ENCODE data around the gene TACC2. TPM values are rescaled to one million over a fixed set of nuclear protein-coding genes. Genes with fewer than 3 reads are reported as not detected.

Gene TACC2
- total RNA-seq, 4 donors from 2014 or later: 63.1 to 102 (median 74.9) TPM

DNA sequence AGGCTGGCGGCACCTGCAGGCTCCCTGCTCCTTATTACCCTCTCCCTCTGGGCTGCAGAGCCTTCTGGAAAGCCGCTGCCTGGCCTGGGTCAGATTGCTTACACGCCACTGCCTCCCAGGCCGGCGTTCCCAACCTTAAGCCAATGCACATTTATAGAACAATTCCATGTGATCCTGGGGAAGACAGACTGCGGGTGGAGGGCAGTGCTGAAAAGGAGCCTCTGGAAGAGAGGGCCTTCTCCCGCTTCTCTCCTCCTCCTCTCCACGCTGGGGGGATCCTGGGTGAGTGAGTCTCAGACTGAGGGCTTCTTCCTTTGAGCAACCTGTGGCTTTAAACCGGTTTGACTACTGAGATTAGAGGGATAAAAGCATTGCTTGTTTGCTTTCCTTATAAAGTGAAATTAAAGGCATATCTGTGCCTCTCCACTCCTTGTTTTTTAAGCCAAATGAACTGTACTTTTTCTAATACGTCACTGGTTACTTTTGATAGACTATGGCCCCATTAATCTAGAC, 5.5 kb downstream of the TACC2 start:
- ATAC-seq: peak; percentile 74
- peak overlapping the region; percentile 41 to 88 (median 85) for H3K27ac ChIP-seq
- H3K4me3 ChIP-seq: peak overlapping the region; percentile 13 to 31
- 23 to 29% methylated on average over 2 to 5 of the region's 10 CpGs for WGBS, 2 donors (ENCODE audit: low coverage in 1 of 2)
- TF ChIP-seq POLR2A (IDR thresholded peaks at IDR 0.05) (no peak), POLR2AphosphoS5 (IDR thresholded peaks at IDR 0.05) (peak; percentile 70)
- TF ChIP-seq, protein P1, sequence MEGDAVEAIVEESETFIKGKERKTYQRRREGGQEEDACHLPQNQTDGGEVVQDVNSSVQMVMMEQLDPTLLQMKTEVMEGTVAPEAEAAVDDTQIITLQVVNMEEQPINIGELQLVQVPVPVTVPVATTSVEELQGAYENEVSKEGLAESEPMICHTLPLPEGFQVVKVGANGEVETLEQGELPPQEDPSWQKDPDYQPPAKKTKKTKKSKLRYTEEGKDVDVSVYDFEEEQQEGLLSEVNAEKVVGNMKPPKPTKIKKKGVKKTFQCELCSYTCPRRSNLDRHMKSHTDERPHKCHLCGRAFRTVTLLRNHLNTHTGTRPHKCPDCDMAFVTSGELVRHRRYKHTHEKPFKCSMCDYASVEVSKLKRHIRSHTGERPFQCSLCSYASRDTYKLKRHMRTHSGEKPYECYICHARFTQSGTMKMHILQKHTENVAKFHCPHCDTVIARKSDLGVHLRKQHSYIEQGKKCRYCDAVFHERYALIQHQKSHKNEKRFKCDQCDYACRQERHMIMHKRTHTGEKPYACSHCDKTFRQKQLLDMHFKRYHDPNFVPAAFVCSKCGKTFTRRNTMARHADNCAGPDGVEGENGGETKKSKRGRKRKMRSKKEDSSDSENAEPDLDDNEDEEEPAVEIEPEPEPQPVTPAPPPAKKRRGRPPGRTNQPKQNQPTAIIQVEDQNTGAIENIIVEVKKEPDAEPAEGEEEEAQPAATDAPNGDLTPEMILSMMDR (IDR thresholded peaks at IDR 0.05): peak in 1 of 4 experiments; percentile 41
- peaks cover 4 to 61% (median 7%) of the 10 kb centered on the region in 3 donors for H3K4me1 ChIP-seq
- no peaks in the 10 kb centered on the region for H3K9me3 ChIP-seq
- no peaks in the 10 kb centered on the region for H3K27me3 ChIP-seq
- no peaks in the 10 kb centered on the region for H3K36me3 ChIP-seq

DNA sequence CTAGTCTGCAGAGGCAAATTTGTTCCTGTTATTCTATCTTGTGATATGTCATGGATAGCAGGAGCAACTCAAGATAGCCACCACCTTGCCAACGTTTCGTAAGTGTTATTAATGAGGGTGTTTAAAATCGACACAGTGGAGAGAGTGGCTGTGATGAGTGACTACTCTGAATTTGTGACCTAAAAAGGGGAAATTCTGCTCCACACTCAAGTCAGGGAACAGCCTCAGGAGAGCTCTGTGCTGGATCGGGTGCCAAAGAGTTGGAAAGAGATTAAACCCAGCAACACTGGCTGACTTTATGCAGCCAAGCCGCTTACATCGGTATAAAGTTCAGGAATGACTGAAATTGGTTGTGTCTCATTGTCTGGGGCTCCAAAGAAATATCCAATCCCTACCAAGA, 9.5 kb downstream of the TACC2 start:
- H3K9me3 ChIP-seq: peaks cover 0 to 25% (median 0%) of the 10 kb centered on the region in 3 donors
- H3K27ac ChIP-seq: peak overlapping the region; percentile 26 to 88 (median 73)
- peaks cover 4 to 46% (median 4%) of the 10 kb centered on the region in 3 donors for H3K4me1 ChIP-seq
- H3K36me3 ChIP-seq: peaks cover 0 to 13% of the 10 kb centered on the region in 2 donors
- 39 to 46% methylated on average over 2 to 4 of the region's 6 CpGs for WGBS, 2 donors (ENCODE audit: low coverage in 1 of 2)
- TF ChIP-seq EP300 (IDR thresholded peaks at IDR 0.05) (no peak), POLR2A (IDR thresholded peaks at IDR 0.05) (no peak), POLR2AphosphoS5 (IDR thresholded peaks at IDR 0.05) (no peak)
- TF ChIP-seq, protein P1 (IDR thresholded peaks at IDR 0.05): no peak
- no peak overlapping the region for H3K4me3 ChIP-seq
- no peak for ATAC-seq
- no peaks in the 10 kb centered on the region for H3K27me3 ChIP-seq

DNA sequence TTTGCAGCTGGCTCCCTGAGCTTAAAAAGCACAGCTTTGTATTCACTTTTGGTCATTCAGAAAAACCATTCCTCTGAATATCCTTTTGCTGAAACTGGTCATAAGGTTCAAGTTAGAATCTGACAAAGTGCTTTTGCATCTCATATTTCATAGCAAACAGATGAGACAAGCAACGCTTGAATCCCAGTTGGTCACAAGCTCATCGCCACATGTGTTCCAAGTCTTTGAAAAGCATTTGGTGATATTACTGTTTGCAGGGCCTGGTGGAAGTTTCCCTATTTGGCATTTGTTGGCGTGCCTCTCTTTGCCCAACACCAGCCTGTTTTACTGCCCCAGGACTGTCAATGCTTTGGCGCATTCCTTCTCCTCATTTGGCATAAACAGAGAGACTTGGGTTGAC, 10.3 kb downstream of the TACC2 start:
- Histone ChIP-seq H3K36me3 (peaks cover 0 to 13% of the 10 kb centered on the region in 2 donors), H3K27ac (peak overlapping the region in 2 of 4 donors; percentile 85 to 88), H3K9me3 (peaks cover 0 to 29% (median 0%) of the 10 kb centered on the region in 3 donors), H3K4me1 (peaks cover 0 to 38% (median 4%) of the 10 kb centered on the region in 3 donors), H3K4me3 (no peak overlapping the region), H3K27me3 (no peaks in the 10 kb centered on the region)
- TF ChIP-seq, protein P1 (IDR thresholded peaks at IDR 0.05): no peak
- no peak for TF ChIP-seq POLR2A (IDR thresholded peaks at IDR 0.05)
- no peak for TF ChIP-seq EP300 (IDR thresholded peaks at IDR 0.05)
- ATAC-seq: no peak
- WGBS, 2 donors (ENCODE audit: low coverage in 1 of 2): 92 to 100% methylated on average over 1 to 2 of the region's 4 CpGs

DNA sequence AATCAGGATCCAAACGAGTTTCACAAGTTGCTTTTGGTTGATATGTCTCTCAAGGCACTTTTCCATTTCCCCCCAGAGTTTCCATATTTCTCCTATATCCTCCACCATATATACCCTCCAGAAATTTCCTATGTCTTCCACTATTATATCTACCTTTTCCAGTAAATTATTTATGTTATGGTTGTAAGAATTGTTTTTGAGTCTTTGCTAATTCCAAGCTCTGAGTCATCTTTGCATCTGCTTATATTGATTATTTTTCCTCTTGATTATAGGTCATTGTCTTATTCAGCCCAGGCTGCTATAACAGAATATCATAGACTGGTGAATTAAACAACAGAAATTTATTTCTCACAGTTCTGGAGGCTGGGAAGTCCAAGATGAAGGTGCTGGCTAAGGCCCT, 12.7 kb downstream of the TACC2 start:
- H3K36me3 ChIP-seq: peaks cover 0 to 13% of the 10 kb centered on the region in 2 donors
- TF ChIP-seq POLR2A (IDR thresholded peaks at IDR 0.05) (no peak), POLR2AphosphoS5 (IDR thresholded peaks at IDR 0.05) (no peak), EP300 (IDR thresholded peaks at IDR 0.05) (no peak)
- TF ChIP-seq, protein P1 (IDR thresholded peaks at IDR 0.05): no peak
- H3K27ac ChIP-seq: no peak overlapping the region
- ATAC-seq: no peak
- H3K4me3 ChIP-seq: no peak overlapping the region
- H3K27me3 ChIP-seq: no peaks in the 10 kb centered on the region
- WGBS, 2 donors (ENCODE audit: low coverage in 1 of 2): 59 to 78% methylated on average over 1 of the region's 1 CpG
- peaks cover 0 to 29% (median 0%) of the 10 kb centered on the region in 3 donors for H3K9me3 ChIP-seq
- peaks cover 0 to 14% (median 0%) of the 10 kb centered on the region in 3 donors for H3K4me1 ChIP-seq

DNA sequence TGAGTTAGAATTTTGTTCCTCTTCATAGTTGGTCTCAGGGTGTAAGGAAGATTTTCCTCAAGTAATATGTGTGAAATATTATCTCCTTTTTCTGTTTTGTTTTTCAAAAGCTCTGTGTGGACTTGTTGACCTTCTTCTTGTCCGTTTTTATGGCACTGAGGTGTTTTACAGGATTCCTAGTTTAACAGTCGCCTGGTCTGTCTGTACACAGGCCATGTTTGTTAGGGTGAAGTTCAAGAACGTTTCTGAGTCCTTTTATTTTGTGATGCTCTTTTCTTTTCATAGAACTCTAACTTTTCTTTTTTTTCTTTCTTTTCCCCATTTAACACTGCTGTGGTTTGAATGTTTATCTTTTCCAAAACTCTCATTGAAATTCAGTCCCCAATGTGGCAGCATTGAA, 18.5 kb downstream of the TACC2 start:
- H3K9me3 ChIP-seq: peaks cover 0 to 12% (median 0%) of the 10 kb centered on the region in 3 donors
- TF ChIP-seq POLR2AphosphoS5 (IDR thresholded peaks at IDR 0.05): no peak
- no peak for TF ChIP-seq EP300 (IDR thresholded peaks at IDR 0.05)
- TF ChIP-seq, protein P1 (IDR thresholded peaks at IDR 0.05): no peak
- TF ChIP-seq POLR2A (IDR thresholded peaks at IDR 0.05): no peak
- peaks cover 0 to 6% of the 10 kb centered on the region in 2 donors for H3K36me3 ChIP-seq
- H3K4me3 ChIP-seq: no peak overlapping the region
- H3K27ac ChIP-seq: no peak overlapping the region
- ATAC-seq: no peak
- no peaks in the 10 kb centered on the region for H3K4me1 ChIP-seq
- WGBS, 2 donors (ENCODE audit: low coverage in 1 of 2): 73 to 100% methylated on average over 1 to 3 of the region's 3 CpGs
- no peaks in the 10 kb centered on the region for H3K27me3 ChIP-seq

Data from gastroesophageal sphincter (tissue), 4 donors.